OCI-LY1 (cell line): ENCODE data around the gene MYO16.
A peak's percentile ranks its signal among the peaks of the same experiment; 100 is the strongest.

Source experiments
- H2AFZ ChIP-seq: fragments of 200-600 bp; sonication (generic), shearing (Covaris generic); 2 replicates; pipeline ENCODE4 v1.6.0; 2014; ENCODE audit warnings: antibody characterized with exemption, mild to moderate bottlenecking, low read length
- H3F3A ChIP-seq: fragments of 200-600 bp; sonication (generic), shearing (Covaris generic); 2 replicates; pipeline ENCODE4 v1.6.0; 2014; ENCODE audit warnings: mild to moderate bottlenecking, antibody characterized with exemption, low read length, moderate library complexity; ENCODE audit not compliant: insufficient read depth
- H3K27ac ChIP-seq: fragments of 200-600 bp; sonication (generic); 2 replicates; pipeline ENCODE4 v1.5.1; 2014; ENCODE audit warnings: low read length, mixed run types, mild to moderate bottlenecking, low read depth; ENCODE audit not compliant: poor library complexity, severe bottlenecking
- H3K27me3 ChIP-seq: fragments of 200-600 bp; sonication (generic); 2 replicates; pipeline ENCODE4 v1.6.0; 2014; ENCODE audit warnings: antibody characterized with exemption, mild to moderate bottlenecking, low read length, moderate library complexity; ENCODE audit not compliant: insufficient read depth
- H3K36me3 ChIP-seq: fragments of 200-600 bp; sonication (generic); 2 replicates; pipeline ENCODE4 v1.6.1; 2014; ENCODE audit warnings: mild to moderate bottlenecking, antibody characterized with exemption, low read length, moderate library complexity, mixed read lengths; ENCODE audit not compliant: insufficient read depth
- H3K4me1 ChIP-seq: fragments of 200-600 bp; sonication (generic); 2 replicates; pipeline ENCODE4 v1.5.1; 2014; ENCODE audit warnings: mild to moderate bottlenecking, low read length, moderate library complexity; ENCODE audit not compliant: insufficient read depth, severe bottlenecking
- H3K4me2 ChIP-seq: fragments of 200-600 bp; sonication (generic), shearing (Covaris generic); 2 replicates; pipeline ENCODE4 v1.6.1; 2014; ENCODE audit warnings: low read length
- H3K4me3 ChIP-seq: fragments of 200-600 bp; sonication (generic); 2 replicates; pipeline ENCODE4 v1.5.1; 2014; ENCODE audit warnings: low read length, low read depth, mild to moderate bottlenecking, mixed read lengths; ENCODE audit not compliant: poor library complexity, severe bottlenecking
- H3K79me2 ChIP-seq: fragments of 200-600 bp; shearing (Covaris generic); 2 replicates; pipeline ENCODE4 v1.6.1; 2016; ENCODE audit warnings: mixed run types, low read length, mixed read lengths; ENCODE audit not compliant: insufficient read depth
- H3K9ac ChIP-seq: fragments of 200-600 bp; sonication (generic), shearing (Covaris generic); 2 replicates; pipeline ENCODE4 v1.6.1; 2014; ENCODE audit warnings: mild to moderate bottlenecking, low read length, mixed read lengths
- H3K9me2 ChIP-seq: fragments of 200-600 bp; sonication (generic), shearing (Covaris generic); 2 replicates; pipeline ENCODE4 v1.6.1; 2014; ENCODE audit warnings: low read depth, mild to moderate bottlenecking, low read length, mixed read lengths
- H3K9me3 ChIP-seq: fragments of 200-600 bp; shearing (Covaris generic); 2 replicates; pipeline ENCODE4 v1.6.1; 2014; ENCODE audit warnings: low read length, mixed read lengths
- H4K20me1 ChIP-seq: fragments of 200-600 bp; sonication (generic), shearing (Covaris generic); 2 replicates; pipeline ENCODE4 v1.6.0; 2016; ENCODE audit warnings: mild to moderate bottlenecking, low read length; ENCODE audit not compliant: insufficient read depth
- EZH2 ChIP-seq: fragments of 200-600 bp; sonication (generic), shearing (Covaris generic); IDR thresholded peaks from 2 replicates; pipeline ENCODE4 v1.8.0; 2017; ENCODE audit warnings: borderline replicate concordance, mixed run types, mild to moderate bottlenecking, antibody characterized with exemption, low read length, moderate library complexity, mixed read lengths
- TF ChIP-seq, protein P1 (sequence below): fragments of 200-600 bp; sonication (generic), shearing (Covaris generic); IDR thresholded peaks from 2 replicates; pipeline ENCODE4 v1.5.1; 2017; ENCODE audit warnings: mild to moderate bottlenecking, antibody characterized with exemption, low read length, moderate library complexity, mixed read lengths

Gene MYO16

GRCh38 chr13:109130093-109130835 is 500.9 kb downstream of the MYO16 start:
- TF ChIP-seq, protein P1, sequence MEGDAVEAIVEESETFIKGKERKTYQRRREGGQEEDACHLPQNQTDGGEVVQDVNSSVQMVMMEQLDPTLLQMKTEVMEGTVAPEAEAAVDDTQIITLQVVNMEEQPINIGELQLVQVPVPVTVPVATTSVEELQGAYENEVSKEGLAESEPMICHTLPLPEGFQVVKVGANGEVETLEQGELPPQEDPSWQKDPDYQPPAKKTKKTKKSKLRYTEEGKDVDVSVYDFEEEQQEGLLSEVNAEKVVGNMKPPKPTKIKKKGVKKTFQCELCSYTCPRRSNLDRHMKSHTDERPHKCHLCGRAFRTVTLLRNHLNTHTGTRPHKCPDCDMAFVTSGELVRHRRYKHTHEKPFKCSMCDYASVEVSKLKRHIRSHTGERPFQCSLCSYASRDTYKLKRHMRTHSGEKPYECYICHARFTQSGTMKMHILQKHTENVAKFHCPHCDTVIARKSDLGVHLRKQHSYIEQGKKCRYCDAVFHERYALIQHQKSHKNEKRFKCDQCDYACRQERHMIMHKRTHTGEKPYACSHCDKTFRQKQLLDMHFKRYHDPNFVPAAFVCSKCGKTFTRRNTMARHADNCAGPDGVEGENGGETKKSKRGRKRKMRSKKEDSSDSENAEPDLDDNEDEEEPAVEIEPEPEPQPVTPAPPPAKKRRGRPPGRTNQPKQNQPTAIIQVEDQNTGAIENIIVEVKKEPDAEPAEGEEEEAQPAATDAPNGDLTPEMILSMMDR = no peak
- no peak for TF ChIP-seq EZH2
- H3K4me3 ChIP-seq = no peak overlapping the region
- no peak overlapping the region for H3K9ac ChIP-seq
- no peaks in the 10 kb centered on the region for H4K20me1 ChIP-seq
- no peaks in the 10 kb centered on the region for H3K9me3 ChIP-seq
- H3K36me3 ChIP-seq = no peaks in the 10 kb centered on the region
- no peak overlapping the region for H3K27ac ChIP-seq
- no peaks in the 10 kb centered on the region for H3K79me2 ChIP-seq
- H2AFZ ChIP-seq = no peak overlapping the region
- no peaks in the 10 kb centered on the region for H3K27me3 ChIP-seq
- H3K4me1 ChIP-seq = peaks cover 11% of the 10 kb centered on the region
- no peaks in the 10 kb centered on the region for H3F3A ChIP-seq
- no peaks in the 10 kb centered on the region for H3K9me2 ChIP-seq
- no peak overlapping the region for H3K4me2 ChIP-seq

DNA sequence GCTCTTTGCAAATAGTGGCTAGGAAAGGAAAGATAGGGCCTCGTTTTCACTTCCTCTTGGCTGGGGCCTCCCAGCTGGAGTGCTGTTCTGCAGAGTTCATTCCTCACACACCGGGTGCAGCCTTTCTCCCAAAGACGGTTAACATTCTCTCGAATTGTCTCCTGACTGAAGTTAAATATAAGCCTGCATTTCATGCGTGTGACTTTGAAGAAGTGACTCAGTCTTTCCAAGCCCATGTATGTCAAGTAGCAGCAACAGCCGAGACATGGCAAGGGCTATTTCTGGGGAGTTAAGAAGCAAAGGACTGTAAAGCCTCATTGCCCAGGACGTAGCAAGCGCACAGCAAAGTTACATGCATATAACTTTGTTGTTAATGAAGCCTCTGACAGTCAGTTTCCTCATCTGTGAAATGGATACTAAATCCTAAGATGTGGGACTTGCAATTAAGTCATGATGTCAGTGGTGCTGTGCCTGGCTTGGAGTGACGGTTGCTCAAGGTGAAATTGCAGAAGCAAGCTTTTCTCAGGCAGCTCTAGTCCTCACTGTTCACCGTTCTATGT is 502.4 kb downstream of the MYO16 start:
- TF ChIP-seq, protein P1 = no peak
- TF ChIP-seq EZH2 = no peak

DNA sequence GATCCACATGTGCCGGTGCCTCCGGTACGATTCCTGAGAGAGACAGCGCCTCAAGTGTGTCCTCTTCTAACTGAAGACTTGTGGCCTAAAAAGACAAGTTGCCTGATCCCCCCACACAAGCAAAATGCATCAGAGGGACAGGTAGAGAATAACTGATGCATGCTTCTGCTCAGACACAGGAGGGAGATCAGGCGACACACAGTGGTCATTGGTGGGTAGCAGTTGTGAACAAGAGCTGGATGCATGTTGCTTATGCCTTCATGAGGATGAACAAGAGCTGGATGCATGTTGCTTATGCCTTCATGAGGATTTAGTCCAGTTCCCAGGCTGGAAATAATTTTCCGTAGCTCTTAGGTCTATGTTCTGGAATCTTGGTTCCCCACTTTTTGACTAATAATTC is 505.6 kb downstream of the MYO16 start:
- Histone ChIP-seq H4K20me1 (no peaks in the 10 kb centered on the region), H3K4me3 (no peak overlapping the region), H3K9me3 (peaks cover 4% of the 10 kb centered on the region; the same call in 1 of the 2 replicates), H3K27ac (no peak overlapping the region), H3K36me3 (no peaks in the 10 kb centered on the region), H3K4me2 (no peak overlapping the region), H3F3A (no peaks in the 10 kb centered on the region), H3K4me1 (peaks cover 11% of the 10 kb centered on the region), H3K79me2 (no peaks in the 10 kb centered on the region), H3K9me2 (no peaks in the 10 kb centered on the region), H2AFZ (no peak overlapping the region), H3K9ac (no peak overlapping the region), H3K27me3 (no peaks in the 10 kb centered on the region)
- TF ChIP-seq, protein P1 = peak; percentile 40; the same call in 1 of the 2 replicates
- no peak for TF ChIP-seq EZH2

More for the DNA sequence above, 502.4 kb downstream of the MYO16 start:
- H3K9ac ChIP-seq = no peak overlapping the region
- H3K9me3 ChIP-seq = no peaks in the 10 kb centered on the region
- no peaks in the 10 kb centered on the region for H3K79me2 ChIP-seq
- peaks cover 11% of the 10 kb centered on the region for H3K4me1 ChIP-seq
- H3K9me2 ChIP-seq = no peaks in the 10 kb centered on the region
- H3K27ac ChIP-seq = no peak overlapping the region
- H4K20me1 ChIP-seq = no peaks in the 10 kb centered on the region
- H3F3A ChIP-seq = no peaks in the 10 kb centered on the region
- no peak overlapping the region for H2AFZ ChIP-seq
- H3K4me3 ChIP-seq = no peak overlapping the region
- no peaks in the 10 kb centered on the region for H3K36me3 ChIP-seq
- no peaks in the 10 kb centered on the region for H3K27me3 ChIP-seq
- H3K4me2 ChIP-seq = no peak overlapping the region
